Measurements from ENCODE around the gene ZDHHC18.
"Not testable (repeated sequence)": the region's sequence is repeated elsewhere in the genome, so short reads cannot be mapped to it uniquely, and the experiment has no call there.

DNA sequence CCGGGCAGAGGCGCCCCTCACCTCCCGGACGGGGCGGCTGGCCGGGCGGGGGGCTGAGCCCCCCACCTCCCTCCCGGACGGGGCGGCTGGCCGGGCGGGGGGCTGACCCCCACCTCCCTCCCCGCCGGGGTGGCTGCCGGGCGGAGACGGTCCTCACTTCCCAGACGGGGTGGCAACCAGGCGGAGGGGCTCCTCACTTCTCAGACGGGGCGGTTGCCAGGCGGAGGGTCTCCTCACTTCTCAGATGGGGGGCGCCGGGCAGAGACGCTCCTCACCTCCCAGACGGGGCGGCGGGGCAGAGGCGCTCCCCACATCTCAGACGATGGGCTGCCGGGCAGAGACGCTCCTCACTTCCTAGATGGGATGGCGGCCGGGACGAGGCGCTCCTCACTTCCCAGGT, 22.6 kb upstream of the ZDHHC18 start:
- TF ChIP-seq, protein P1, sequence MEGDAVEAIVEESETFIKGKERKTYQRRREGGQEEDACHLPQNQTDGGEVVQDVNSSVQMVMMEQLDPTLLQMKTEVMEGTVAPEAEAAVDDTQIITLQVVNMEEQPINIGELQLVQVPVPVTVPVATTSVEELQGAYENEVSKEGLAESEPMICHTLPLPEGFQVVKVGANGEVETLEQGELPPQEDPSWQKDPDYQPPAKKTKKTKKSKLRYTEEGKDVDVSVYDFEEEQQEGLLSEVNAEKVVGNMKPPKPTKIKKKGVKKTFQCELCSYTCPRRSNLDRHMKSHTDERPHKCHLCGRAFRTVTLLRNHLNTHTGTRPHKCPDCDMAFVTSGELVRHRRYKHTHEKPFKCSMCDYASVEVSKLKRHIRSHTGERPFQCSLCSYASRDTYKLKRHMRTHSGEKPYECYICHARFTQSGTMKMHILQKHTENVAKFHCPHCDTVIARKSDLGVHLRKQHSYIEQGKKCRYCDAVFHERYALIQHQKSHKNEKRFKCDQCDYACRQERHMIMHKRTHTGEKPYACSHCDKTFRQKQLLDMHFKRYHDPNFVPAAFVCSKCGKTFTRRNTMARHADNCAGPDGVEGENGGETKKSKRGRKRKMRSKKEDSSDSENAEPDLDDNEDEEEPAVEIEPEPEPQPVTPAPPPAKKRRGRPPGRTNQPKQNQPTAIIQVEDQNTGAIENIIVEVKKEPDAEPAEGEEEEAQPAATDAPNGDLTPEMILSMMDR (IDR thresholded peaks at IDR 0.05), result not testable (repeated sequence)
- TF ChIP-seq POLR2A (IDR thresholded peaks at IDR 0.05), result not testable (repeated sequence)

Measured in suprapubic skin (tissue), 3 donors.